ENCODE data around the gene R3HDM2. TPM values are rescaled to one million over a fixed set of nuclear protein-coding genes. Genes with fewer than 3 reads are reported as not detected.

The R3HDM2 gene
- 38.5 TPM for total RNA-seq

DNA sequence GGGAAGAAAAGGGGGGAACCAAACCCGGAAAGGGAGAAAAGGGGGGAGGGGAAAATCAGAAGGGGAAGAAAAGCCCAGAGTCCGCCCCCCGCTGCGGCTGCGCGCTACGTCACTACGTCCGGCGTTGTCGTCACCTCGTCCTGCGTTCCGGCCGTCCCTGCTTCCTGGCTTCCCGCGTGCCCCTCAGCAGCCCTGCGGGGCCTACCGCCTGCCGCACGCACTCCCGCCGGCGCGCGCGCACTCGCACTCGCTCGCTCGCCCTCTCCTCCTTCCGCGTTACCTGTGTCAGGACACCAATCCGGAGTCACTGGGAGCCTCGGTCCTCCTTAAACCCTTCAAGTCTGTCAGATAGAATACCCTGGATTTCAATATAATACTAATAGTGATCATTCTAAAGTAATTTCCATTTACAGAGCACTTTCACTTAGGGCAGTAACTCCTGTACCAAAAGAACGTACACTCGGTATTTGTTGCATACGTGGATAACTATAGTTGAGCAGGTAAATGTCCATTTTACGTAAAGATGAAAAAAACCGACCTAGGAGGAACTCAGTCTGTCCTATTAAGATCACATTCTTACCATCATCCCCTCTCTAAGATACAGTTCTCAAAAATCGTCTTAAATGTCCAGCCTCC lies at the start of gene R3HDM2:
Gene R3HDM2 (minus strand): TSS at position 113 of the 636 bp plus-strand sequence. CDS start 120,615 bp downstream, outside the sequence.

DNA sequence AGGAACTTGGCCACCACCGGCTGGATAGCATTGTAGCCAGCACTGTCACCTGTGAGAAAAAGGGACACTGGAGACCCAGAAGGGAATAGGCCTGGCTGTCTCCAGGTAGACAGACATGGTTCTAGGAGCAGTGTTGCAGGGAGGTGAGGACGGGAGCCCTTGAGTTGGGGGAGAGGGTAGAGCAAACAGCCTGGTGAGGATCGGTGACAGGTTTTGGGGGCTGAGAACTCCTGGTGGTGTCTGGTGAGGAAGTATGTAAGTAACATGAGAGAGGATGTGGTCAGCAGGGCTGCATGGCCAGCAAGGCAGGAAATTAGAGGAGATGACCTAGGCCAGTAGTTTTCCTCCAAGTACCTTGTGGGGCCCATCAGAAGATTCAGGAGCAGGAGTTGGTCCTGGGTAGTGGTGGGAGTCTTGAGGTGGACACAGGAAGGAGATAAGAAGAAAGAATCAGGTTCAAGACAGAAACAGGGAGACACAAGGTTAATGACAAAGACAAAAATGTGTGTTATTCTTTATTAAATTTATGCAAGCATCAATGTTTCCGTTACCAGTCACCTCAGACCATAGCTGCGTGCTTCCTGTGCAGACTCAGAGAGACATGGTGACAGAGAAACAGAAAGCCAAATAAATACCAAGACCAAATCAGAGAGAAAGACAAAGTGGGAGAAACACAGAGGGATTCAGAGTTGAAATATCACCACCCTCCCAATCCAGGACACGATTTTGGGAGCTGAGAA lies 48.7 kb upstream of the R3HDM2 start, which contains the start of gene ARHGAP9:
Gene ARHGAP9 (minus strand): TSS at position 491 of the 740 bp plus-strand sequence. CDS start 460 bp downstream, at position 31.

DNA sequence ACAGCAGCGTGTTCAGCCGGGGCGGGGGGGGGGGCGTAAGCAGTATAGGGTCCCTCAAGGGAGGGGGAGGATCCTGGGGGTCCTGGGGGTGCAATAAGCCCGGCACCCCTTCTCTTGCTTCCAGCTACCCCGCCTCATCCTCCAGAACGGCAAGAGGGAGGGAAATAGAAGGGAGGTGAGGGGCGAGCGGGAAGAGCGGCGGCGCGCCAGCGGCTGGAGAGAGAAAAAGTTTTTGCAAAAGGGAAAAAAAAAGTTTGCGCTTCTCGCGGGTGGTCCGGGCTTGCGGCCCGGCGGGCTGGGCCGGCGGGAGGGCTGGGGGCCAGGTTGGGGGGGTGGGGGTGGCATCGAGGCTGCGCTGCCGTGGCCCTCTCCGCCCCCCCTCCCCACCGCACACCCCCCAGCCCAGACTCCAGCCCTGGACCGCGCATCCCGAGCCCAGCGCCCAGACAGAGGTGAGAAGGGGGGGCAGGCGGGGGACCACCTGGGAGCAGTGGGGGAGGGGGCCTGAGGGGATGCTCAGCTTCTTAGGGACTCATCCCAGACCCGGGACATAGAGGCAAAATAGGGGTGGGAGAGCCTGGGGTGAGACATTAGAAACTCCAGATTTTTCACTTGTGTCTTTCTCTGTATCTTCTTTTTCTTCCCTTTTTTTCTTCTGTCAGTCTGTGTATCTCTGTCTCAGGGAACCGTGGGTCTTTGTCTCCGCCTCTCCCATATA lies 29.1 kb upstream of the R3HDM2 start, which contains the start of gene GLI1:
Gene GLI1 (plus strand): TSS at position 36 of the 718 bp plus-strand sequence. CDS start 3,907 bp downstream, outside the sequence.

DNA sequence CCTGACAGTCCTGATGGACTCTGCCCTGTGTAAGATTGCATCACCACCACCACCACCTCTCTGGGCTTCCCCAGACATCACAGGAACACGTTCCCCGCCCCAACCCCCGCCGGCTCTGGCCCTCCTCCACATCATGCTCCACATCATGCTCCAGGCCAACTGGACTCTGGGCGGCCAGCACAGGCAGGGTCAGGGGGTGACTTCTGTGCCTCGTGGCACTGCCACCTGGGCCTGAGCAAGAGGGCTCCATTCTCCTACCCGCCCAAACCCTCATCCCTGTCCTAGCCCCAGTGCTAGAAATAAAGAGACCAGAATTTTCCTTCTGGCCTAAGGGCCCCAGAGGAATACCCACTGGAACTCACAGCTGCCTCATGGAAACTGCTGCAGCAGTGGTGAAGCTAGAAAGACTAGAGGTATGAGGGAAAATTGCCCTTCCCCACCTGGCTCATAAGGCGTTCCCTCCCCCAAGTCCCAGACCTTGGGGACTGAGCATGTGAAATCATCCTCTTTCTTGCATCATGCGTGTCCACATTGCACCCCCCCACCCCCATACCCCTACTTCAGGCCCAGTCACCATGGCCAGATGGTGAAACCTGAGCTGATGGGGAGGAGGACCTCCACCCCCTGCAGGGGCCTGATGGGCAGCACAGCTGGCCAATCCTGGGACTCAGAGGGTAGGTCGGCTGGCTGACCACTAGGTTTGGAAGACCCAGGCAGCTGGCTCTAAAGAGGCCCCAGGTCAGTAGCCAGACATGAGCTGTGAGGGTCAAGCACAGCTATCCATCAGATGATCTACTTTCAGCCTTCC lies 23.9 kb upstream of the R3HDM2 start, which contains the start of gene INHBE:
Gene INHBE (plus strand): TSS at position 742 of the 808 bp plus-strand sequence. CDS start 230 bp downstream, outside the sequence.

GRCh38 chr12:57434517-57435223 lies 3.8 kb upstream of the R3HDM2 start, which contains the start of gene INHBC:
INHBC (plus strand) TSS chr12:57434784; CDS start chr12:57434887, 103 bp downstream.

GRCh38 chr12:57250956-57251355 lies 179.9 kb downstream of the R3HDM2 start, which contains the start of gene STAC3:
STAC3 (minus strand) TSS chr12:57251187; CDS start chr12:57249636, 1,551 bp downstream.

GRCh38 chr12:57229634-57230380 lies 201.0 kb downstream of the R3HDM2 start, which contains the start of gene SHMT2:
SHMT2 (plus strand) TSS chr12:57229711; CDS start chr12:57229779, 68 bp downstream.

DNA sequence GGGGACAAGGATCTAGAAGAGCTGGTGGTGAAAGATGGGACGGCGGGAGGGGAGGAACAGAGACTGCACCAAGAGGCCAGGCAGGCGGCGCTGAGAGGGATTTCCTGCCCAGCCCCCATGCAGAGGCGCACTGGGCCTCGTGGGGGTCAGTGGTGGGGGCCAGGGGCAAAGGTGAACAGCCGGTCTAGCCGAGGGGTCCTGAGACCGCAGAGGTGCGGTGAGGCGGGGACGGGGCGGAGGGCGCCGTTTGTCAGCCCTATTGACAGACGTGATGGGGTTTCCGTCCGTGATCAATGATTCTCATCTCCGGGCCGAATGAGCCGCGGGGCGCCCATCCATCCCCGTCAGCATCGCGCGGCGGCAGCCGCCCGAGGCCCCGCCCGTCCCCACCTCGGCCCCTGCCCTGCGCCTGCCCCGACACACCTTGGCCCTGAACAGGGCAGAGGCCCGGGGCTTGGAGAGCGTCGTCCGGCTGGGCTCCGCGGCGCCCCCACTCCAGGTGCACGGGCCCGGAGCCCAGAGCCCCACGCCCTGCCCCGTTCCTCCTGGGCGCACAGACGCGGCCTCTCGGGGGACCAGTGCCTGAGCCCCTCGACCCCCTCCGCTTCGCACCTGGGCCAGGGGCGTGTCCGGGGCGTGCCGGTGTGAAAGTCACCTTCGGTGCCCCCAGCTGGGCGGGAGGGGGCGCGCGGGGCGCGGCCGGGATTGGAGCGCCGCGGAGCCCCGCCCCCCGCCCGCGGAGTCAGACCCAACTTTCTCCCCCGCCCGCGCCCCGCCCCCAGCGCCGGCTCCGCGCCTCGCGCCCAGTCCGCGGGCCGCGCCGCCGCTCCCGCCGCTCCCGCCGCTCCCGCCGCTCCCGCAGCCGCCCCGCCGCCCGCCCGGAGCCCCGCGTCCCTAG lies 214.6 kb downstream of the R3HDM2 start, which contains the start of gene NXPH4:
Gene NXPH4 (plus strand): TSS at position 781 of the 898 bp plus-strand sequence. CDS start 176 bp downstream, outside the sequence.

Small RNAs within 50 kb of the gene (small RNA-seq; reads per million reads assigned to genes)
- gene RNU6-879P: not detected

Other genes with a start within 250 kb of the R3HDM2 start
- gene NXPH4, start 214.2 kb downstream of the R3HDM2 start, total RNA-seq: 4.4 TPM
- gene SHMT2, start 201.3 kb downstream of the R3HDM2 start, total RNA-seq: 25.1 TPM
- 1.4 TPM for gene STAC3, start 179.9 kb downstream of the R3HDM2 start, total RNA-seq
- gene INHBC, start 3.7 kb upstream of the R3HDM2 start, total RNA-seq: not detected
- not detected for gene INHBE, start 24.3 kb upstream of the R3HDM2 start, total RNA-seq
- 1.6 TPM for gene GLI1, start 28.7 kb upstream of the R3HDM2 start, total RNA-seq
- 2.1 TPM for gene ARHGAP9, start 48.8 kb upstream of the R3HDM2 start, total RNA-seq
- gene MARS1, start 57.0 kb upstream of the R3HDM2 start, total RNA-seq: 112 TPM
- 8.5 TPM for gene DDIT3, start 89.5 kb upstream of the R3HDM2 start, total RNA-seq
- 4.2 TPM for gene MBD6, start 91.8 kb upstream of the R3HDM2 start, total RNA-seq
- gene DCTN2, start 116.1 kb upstream of the R3HDM2 start, total RNA-seq: 127 TPM
- gene KIF5A, start 119.0 kb upstream of the R3HDM2 start, total RNA-seq: 114 TPM
- gene PIP4K2C, start 160.1 kb upstream of the R3HDM2 start, total RNA-seq: 19.6 TPM
- gene DTX3, start 173.8 kb upstream of the R3HDM2 start, total RNA-seq: 58.1 TPM
- gene ARHGEF25, start 180.4 kb upstream of the R3HDM2 start, total RNA-seq: 22.4 TPM
- gene B4GALNT1, start 202.2 kb upstream of the R3HDM2 start, total RNA-seq: 47.5 TPM